H1 (cell line): ENCODE measurements around the gene PTPN3. TPM values are rescaled to one million over a fixed set of nuclear protein-coding genes. Genes with fewer than 3 reads are reported as not detected.

Source experiments
- CTBP2 ChIP-seq: IDR thresholded peaks from 2 replicates; pipeline ENCODE4 v1.7.0; 2011; ENCODE audit warnings: borderline replicate concordance, mild to moderate bottlenecking, moderate library complexity, mixed read lengths, low read length; ENCODE audit not compliant: insufficient read depth, insufficient read length
- EGR1 ChIP-seq: IDR thresholded peaks from 2 replicates; pipeline ENCODE4 v1.6.1; 2011; ENCODE audit warnings: low read depth, low read length, borderline replicate concordance
- EZH2 ChIP-seq: fragments of 200-600 bp; sonication (generic); IDR thresholded peaks from 2 replicates; pipeline ENCODE4 v1.7.1; 2012; ENCODE audit warnings: low read depth, mild to moderate bottlenecking, moderate library complexity, low read length, inconsistent platforms; ENCODE audit not compliant: severe bottlenecking
- KDM5A ChIP-seq: fragments of 200-600 bp; IDR thresholded peaks from 2 replicates; pipeline ENCODE4 v1.7.1; 2012; ENCODE audit warnings: mild to moderate bottlenecking, low read length, inconsistent platforms, mixed read lengths
- RBBP5 ChIP-seq: IDR thresholded peaks from 2 replicates; pipeline ENCODE4 v1.7.1; 2012; ENCODE audit warnings: low read depth, mild to moderate bottlenecking, inconsistent platforms, low read length, moderate library complexity, borderline replicate concordance
- SIN3A ChIP-seq, 2 experiments: IDR thresholded peaks in 1 of 2; conservative IDR thresholded peaks in 1 of 2; 2 replicates each; pipeline ENCODE4 v1.6.1; 2011 to 2012; ENCODE audit warnings: low read length in 2 of 2, improper control_type of control experiment in 1 of 2, low read depth in 1 of 2, mild to moderate bottlenecking in 1 of 2
- SIRT6 ChIP-seq: IDR thresholded peaks from one replicate; pipeline ENCODE4 v1.7.1; 2012; ENCODE audit warnings: low read length, inconsistent platforms
- SUZ12 ChIP-seq: fragments of 200-600 bp; sonication (generic); IDR thresholded peaks from 2 replicates; pipeline ENCODE4 v1.6.1; 2012; ENCODE audit warnings: mild to moderate bottlenecking, inconsistent platforms, low read length, moderate library complexity, mixed read lengths
- polyA plus RNA-seq, 7 experiments: library from polyadenylated mRNA; depleted of rRNA in 3 of 7; stranded (reverse) in 5 of 7; unstranded in 2 of 7; fragments of >200 nt in 5 of 7; fragments of 200-250 nt in 2 of 7; gene quantifications; 1 replicate in 5 of 7; 2 replicates in 1 of 7; 4 replicates in 1 of 7; pipeline versions ENCODE4 v1.2.1 to v1.2.3, GENCODE V29; 2011 to 2013; ENCODE audit warnings: missing spikeins in 2 of 7, mixed read lengths in 2 of 7
- total RNA-seq: library from RNA; stranded (reverse); fragmentation: NEBNext Ultra II Directional; extraction: Animal tissue kit (Norgen Biotek cat#: 25700); gene quantifications from 2 replicates; pipeline ENCODE4 v1.2.1, GENCODE V29; 2021

The PTPN3 gene
- total and polyA plus RNA-seq, 2 of the 8 experiments (the other 6 are each of a cell fraction or from before 2014, with no cell fraction given) = 2.9 to 3.7 TPM

DNA sequence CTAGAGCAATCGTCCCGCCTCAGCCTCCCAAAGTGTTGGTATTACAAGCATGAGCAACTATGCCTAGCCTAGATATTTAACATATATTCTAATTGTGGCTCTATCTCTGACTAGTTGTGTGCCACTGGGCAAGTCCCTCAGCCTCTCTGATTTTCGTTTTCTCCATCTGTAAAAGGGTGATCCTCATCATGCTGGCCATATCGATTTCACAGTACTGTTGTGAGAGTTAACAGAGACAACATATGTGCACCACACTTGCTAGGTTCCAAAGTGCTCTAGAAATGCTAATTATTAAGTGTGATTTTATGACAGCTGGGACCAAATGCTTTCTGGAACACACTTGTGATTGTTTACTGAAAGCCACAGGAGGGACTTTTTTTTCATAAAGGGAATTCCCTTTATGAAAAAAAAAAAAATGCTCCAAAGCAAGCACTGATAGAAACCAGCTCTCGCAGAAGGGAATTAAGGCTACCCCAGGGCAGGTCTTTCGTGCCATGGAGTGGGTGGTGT lies 98.8 kb downstream of the PTPN3 start (continued):
- no peak for TF ChIP-seq CTBP2
- TF ChIP-seq EZH2 = no peak
- TF ChIP-seq SIN3A (conservative IDR thresholded peaks at IDR 0.05 in 1 of 2, IDR thresholded peaks at IDR 0.05 in 1 of 2; ENCODE audit: low read depth in 1 of 2, low read length in 2 of 2) = no peak
- no peak for TF ChIP-seq RBBP5
- no peak for TF ChIP-seq EGR1
- no peak for TF ChIP-seq SIRT6
- TF ChIP-seq SUZ12 = no peak
- no peak for TF ChIP-seq KDM5A
